GM10847 (cell line): ENCODE data around the gene L1TD1.

ENCODE experiments used
- POLR2A ChIP-seq: IDR thresholded peaks from 2 replicates; pipeline ENCODE4 v1.6.1; 2011; ENCODE audit not compliant: insufficient read length; ENCODE audit errors: extremely low read depth

Gene L1TD1

DNA sequence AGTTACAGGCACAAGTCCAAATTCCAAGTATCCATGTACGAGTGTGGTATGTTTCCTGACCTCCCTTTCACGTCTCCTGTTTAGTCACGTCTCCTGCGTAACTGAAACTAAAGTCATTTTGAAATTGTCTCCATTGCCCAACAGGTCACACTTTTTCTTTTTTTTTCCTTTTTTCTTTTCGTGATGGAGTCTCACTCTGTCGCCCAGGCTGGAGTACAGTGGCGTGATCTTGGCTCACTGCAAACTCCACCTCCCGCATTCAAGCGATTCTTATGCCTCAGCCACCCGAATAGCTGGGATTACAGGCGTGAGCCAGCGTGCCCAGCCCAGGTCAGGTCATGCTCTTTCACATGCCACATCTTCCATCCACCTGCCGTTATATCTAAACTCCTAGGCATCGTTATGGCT lies 38.2 kb downstream of the L1TD1 start:
- TF ChIP-seq POLR2A, result no peak

DNA sequence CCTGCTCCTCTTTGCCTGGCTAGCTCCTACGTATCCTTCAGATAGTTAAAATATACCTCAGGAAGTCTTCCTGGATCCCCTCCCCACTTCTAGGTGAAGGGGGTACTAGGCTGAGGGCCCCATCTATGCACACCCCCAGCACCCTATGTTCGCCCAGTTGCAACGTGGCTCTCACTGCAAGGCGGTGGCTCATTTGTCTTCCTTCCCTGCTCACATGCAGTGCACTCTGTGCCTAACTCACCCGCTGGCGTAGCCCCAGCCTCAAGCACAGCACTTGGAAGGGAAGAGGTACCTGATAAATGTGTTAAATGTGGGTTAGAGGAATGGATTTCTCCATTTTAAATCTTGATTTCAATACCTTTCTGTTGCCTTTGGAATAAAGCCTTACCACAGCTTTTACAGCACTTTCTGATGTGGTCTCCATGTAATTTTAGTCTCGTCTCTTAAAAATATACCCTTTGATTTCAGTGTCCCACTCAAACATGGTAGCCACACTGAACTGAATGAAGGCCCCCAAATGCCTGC lies 39.3 kb downstream of the L1TD1 start:
- TF ChIP-seq POLR2A, result no peak

DNA sequence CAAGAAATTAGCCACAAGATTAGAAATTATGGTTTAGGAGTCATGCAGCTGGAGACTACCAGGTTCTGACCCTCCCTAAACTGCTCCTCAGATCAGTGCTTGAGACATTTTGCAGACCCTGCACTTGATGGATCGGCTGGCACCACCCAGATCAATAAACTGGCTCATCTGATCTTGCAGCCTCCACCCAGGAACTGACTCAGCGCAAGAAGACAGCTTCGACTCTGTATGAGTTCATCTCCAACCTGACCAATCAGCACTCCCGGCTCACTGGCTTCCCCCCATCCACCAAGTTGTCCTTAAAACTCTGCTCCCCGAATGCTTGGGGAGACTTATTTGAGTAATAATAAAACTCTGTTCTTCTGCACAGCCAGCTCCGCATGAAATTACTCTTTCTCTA lies 40.0 kb downstream of the L1TD1 start:
- TF ChIP-seq POLR2A, result no peak

GRCh38 chr1:62235576-62235975 lies 40.9 kb downstream of the L1TD1 start:
- TF ChIP-seq POLR2A, result no peak

GRCh38 chr1:62237361-62237760 lies 42.7 kb downstream of the L1TD1 start:
- TF ChIP-seq POLR2A, result no peak

- TF ChIP-seq POLR2A, result no peak
These were observed 43.3 kb downstream of the L1TD1 start for GRCh38 chr1:62237950-62238374.

- TF ChIP-seq POLR2A, result no peak
These were observed 43.9 kb downstream of the L1TD1 start for GRCh38 chr1:62238507-62238906.

DNA sequence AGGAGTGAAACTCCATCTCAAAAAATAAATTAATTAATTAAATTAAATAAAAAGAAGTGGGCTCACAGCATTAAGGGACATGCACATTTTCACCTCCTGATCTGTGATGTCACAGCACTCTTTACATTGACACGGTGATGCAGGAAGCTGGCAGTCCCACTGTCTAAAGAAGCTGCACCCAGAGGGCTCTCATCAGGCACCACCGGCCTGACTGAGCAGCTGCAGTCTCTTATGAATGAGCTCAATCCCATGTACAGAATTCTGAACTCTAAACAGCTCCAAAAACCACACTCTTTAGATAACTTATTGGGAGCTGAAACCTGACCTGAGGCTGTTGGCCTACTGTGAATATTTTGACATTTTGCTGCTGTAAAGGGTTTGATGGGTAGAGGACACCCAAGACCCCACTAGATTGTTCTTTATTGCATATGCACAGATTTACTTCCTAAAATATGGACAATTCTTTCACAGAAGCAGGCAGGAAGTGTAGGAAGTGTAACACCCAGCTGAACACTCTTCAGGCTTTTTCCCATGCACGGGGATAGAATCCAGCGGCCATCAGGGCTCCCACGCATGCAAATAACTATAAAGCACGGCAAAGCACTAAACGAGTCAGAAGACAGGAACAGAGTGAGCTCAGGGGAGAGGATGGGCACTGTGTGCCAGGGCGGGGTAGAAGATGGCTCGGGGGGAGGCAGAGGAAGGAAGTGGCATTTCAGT lies 46.2 kb downstream of the L1TD1 start:
- no peak for TF ChIP-seq POLR2A

DNA sequence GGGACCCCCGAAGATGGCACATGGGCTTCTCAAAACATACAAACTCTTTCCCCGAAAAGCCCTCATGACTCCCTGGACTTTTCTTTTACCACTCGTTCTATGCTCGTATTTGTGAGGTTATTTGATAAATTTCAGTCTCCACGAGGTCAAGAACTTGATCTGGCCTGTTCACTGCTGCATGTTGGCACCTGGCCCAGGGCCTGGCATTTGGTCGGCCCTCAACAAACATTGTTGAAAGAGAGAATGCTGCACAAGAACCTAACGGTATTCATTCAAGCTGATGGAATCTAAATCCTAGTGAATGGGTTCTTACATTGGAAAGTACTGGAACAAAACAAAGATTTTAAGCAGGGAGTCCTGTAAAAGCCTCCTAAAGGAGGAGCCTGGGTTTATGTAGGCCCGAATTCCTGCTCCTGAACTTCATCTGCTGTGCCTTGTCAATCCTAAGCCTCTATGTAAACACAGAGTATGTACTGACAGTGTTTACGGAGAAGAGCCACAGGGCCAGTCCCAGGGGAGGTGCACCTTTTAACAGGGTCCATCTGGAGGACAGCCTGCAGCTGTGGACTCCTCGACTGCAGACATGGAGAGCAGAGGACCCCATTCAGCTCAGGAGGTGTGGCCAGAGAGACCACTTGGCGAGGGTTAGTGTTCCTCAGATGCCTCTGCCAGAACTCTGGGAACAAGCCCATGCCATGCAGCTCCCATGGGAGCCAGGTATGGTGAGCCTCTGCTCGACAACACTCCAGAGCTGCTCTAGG lies 46.9 kb downstream of the L1TD1 start:
- no peak for TF ChIP-seq POLR2A

DNA sequence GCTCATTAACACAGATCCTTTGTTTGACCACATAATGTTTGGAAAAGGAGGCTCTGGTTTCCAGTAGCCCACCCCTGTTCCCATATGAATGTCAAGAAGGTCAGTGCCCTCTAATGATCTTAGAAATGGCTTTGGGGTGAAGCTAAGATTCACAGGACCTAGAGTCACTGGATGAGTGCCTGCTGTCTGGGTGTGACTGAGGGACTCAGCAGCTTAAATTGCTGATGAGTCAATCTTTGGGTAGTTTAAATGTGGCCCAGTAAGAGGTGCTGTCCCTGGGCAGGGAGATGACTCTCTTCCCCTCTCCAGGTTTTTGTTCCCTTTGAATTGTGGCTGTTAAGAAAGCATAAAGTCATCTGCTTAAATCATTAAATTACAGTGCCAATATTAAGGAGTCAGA lies 50.6 kb downstream of the L1TD1 start:
- TF ChIP-seq POLR2A, result no peak

GRCh38 chr1:62247391-62248168 lies 52.9 kb downstream of the L1TD1 start:
- no peak for TF ChIP-seq POLR2A

GRCh38 chr1:62250126-62250726 lies 55.6 kb downstream of the L1TD1 start:
- TF ChIP-seq POLR2A, result no peak

GRCh38 chr1:62259551-62259950 lies 64.9 kb downstream of the L1TD1 start:
- no peak for TF ChIP-seq POLR2A

GRCh38 chr1:62260688-62261087 lies 66.0 kb downstream of the L1TD1 start:
- no peak for TF ChIP-seq POLR2A
